Activated CD8-positive, alpha-beta memory T cell treated with anti-CD3 and anti-CD28 coated beads, Interleukin-2, amount 50 U/mL, for 48 hours (primary cell): ENCODE measurements around the gene FBXO36.

Experiments
- DNase-seq: peaks from one replicate; pipeline ENCODE4 v3.0.0-alpha.2; 2020

The FBXO36 gene

DNA sequence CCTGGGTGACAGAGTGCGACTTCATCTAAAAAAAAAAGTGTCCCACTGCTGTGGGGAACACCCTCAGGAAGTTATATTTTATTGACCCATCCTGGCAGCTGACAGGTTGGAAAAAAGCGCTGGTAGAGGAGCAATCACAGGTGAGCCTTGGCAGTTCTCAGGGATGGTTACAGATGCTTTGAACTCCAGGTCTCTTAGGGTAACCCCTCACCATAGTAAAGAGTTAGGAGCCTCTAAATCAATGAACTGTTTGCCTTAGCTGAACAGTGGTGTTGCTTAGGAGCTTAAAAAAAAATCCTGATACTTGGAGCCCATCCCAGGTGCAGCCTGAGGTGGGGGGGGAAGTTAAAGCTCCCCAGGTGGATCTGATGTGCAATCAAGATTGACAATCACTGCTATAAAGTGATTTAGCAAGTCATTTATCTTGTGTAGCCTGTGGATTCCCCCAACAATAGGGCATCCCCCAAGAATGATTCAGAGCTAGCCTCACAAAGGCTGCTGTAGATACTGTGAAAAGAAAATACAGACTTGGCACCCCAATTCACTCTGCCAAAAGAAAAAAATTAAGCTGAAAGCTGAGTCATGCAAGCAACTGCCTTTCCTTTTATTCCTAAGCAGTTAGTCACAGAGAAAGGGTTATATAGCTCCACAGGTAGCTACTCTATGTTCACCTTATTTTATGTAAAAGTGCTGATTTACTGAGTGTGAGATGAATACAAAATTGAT, 131.6 kb downstream of the FBXO36 start:
- no peak for DNase-seq

- DNase-seq = no peak
Measured at GRCh38 chr2:230060672-230061293, 138.5 kb downstream of the FBXO36 start.
